IMR-90 (cell line): Measurements from ENCODE around the gene NUP98. TPM values are rescaled to one million over a fixed set of nuclear protein-coding genes. Genes with fewer than 3 reads are reported as not detected.

Experiments
- ATAC-seq: fragments of 200-7000 bp; cut with Tn5 transposase; 2 replicates; pipeline ENCODE4 v1.9.1; 2020; ENCODE audit warnings: low read depth, mild to moderate bottlenecking, moderate library complexity
- BruUV-seq: library from RNA; stranded (reverse); fragments of 400-500 nt; replicated peaks from 2 replicates; lab custom pipeline; 2021; lab: Mats Ljungman, UMichigan
- CTCF ChIA-PET: fragments of 300-600 bp; formaldehyde crosslinking; extraction: SDS; loops from one replicate; lab custom pipeline; 2021; ENCODE audit warnings: antibody characterized with exemption; lab: Yijun Ruan, JAX
- POLR2A ChIA-PET: fragments of 300-600 bp; sonication (Branson Sonifier 250); formaldehyde crosslinking; loops from one replicate; lab custom pipeline; 2022; ENCODE audit warnings: antibody characterized with exemption; ENCODE audit not compliant: unreplicated experiment; lab: Charles Lee
- DNase-seq: peaks from one replicate; pipeline ENCODE4 v3.0.0; 2013
- H2AFZ ChIP-seq: replicated peaks from 2 replicates; pipeline ENCODE3; 2013; ENCODE audit warnings: low read length, mild to moderate bottlenecking; ENCODE audit not compliant: poor library complexity
- H2AK5ac ChIP-seq: 2 replicates; pipeline ENCODE4 v1.6.1; 2013; ENCODE audit warnings: low read depth, low read length, inconsistent platforms
- H2AK9ac ChIP-seq: replicated peaks from 2 replicates; pipeline ENCODE3; 2013; ENCODE audit warnings: mild to moderate bottlenecking, low read depth, low read length, moderate library complexity; ENCODE audit not compliant: poor library complexity
- H2BK120ac ChIP-seq: 2 replicates; pipeline ENCODE4 v1.6.1; 2013; ENCODE audit warnings: low read depth, low read length, inconsistent platforms
- H2BK15ac ChIP-seq: 3 replicates; pipeline ENCODE4 v1.6.1; 2013; ENCODE audit warnings: low read depth, low read length, inconsistent platforms
- H2BK20ac ChIP-seq: 2 replicates; pipeline ENCODE4 v1.6.1; 2013; ENCODE audit warnings: low read depth, mild to moderate bottlenecking, inconsistent platforms, low read length, moderate library complexity
- H2BK5ac ChIP-seq: 2 replicates; pipeline ENCODE4 v1.6.1; 2013; ENCODE audit warnings: mild to moderate bottlenecking, low read depth, low read length, inconsistent platforms; ENCODE audit not compliant: poor library complexity, severe bottlenecking
- H3K14ac ChIP-seq: replicated peaks from 2 replicates; pipeline ENCODE4 v1.6.1; 2013; ENCODE audit warnings: low read depth, low read length, inconsistent platforms
- H3K18ac ChIP-seq: 2 replicates; pipeline ENCODE4 v1.6.1; 2013; ENCODE audit warnings: low read depth, low read length, control low read depth
- H3K23ac ChIP-seq: 2 replicates; pipeline ENCODE4 v1.6.1; 2013; ENCODE audit warnings: low read depth, low read length, inconsistent platforms
- H3K27ac ChIP-seq: 2 replicates; pipeline ENCODE4 v1.5.1; 2013; ENCODE audit warnings: mild to moderate bottlenecking, control low read depth, low read length; ENCODE audit not compliant: insufficient read depth
- H3K27me3 ChIP-seq: 2 replicates; pipeline ENCODE4 v1.6.1; 2013; ENCODE audit warnings: low read length; ENCODE audit not compliant: control insufficient read depth, insufficient read depth
- H3K36me3 ChIP-seq: 2 replicates; pipeline ENCODE4 v1.6.1; 2013; ENCODE audit warnings: low read length, mixed read lengths; ENCODE audit not compliant: control insufficient read depth, insufficient read depth
- H3K4ac ChIP-seq: 2 replicates; pipeline ENCODE4 v1.6.1; 2013; ENCODE audit warnings: low read depth, low read length, inconsistent platforms
- H3K4me1 ChIP-seq: 2 replicates; pipeline ENCODE4 v1.6.1; 2013; ENCODE audit warnings: low read length, mixed read lengths; ENCODE audit not compliant: control insufficient read depth, insufficient read depth
- H3K4me2 ChIP-seq: 2 replicates; pipeline ENCODE4 v1.6.1; 2013; ENCODE audit warnings: low read depth, mild to moderate bottlenecking, control low read depth, low read length, moderate library complexity
- H3K4me3 ChIP-seq: 2 replicates; pipeline ENCODE4 v1.5.1; 2013; ENCODE audit warnings: low read depth, mild to moderate bottlenecking, control low read depth, low read length, moderate library complexity; ENCODE audit not compliant: insufficient read depth
- H3K56ac ChIP-seq: 2 replicates; pipeline ENCODE4 v1.6.1; 2013; ENCODE audit warnings: low read length, inconsistent platforms; ENCODE audit not compliant: insufficient read depth; ENCODE audit errors: extremely low read depth
- H3K79me1 ChIP-seq, 2 experiments: 2 replicates each; pipeline ENCODE4 v1.6.1; 2013; ENCODE audit warnings: low read length in 2 of 2, inconsistent platforms in 1 of 2, low read depth in 1 of 2
- H3K9ac ChIP-seq: 2 replicates; pipeline ENCODE4 v1.6.1; 2013; ENCODE audit warnings: low read depth, low read length, control low read depth
- H3K9me1 ChIP-seq: 2 replicates; pipeline ENCODE4 v1.6.1; 2013; ENCODE audit warnings: low read length, inconsistent platforms; ENCODE audit not compliant: insufficient read depth
- H3K9me3 ChIP-seq: 2 replicates; pipeline ENCODE4 v1.6.1; 2013; ENCODE audit warnings: low read length; ENCODE audit not compliant: control insufficient read depth, insufficient read depth
- H4K20me1 ChIP-seq: 2 replicates; pipeline ENCODE4 v1.6.1; 2013; ENCODE audit warnings: low read length, inconsistent platforms; ENCODE audit not compliant: insufficient read depth
- H4K5ac ChIP-seq: 2 replicates; pipeline ENCODE4 v1.6.1; 2013; ENCODE audit warnings: mild to moderate bottlenecking, low read depth, low read length, control low read depth
- H4K8ac ChIP-seq, 2 experiments: 2 replicates each; pipeline ENCODE4 v1.6.1; 2013; ENCODE audit warnings: low read depth in 2 of 2, low read length in 2 of 2, control low read depth in 1 of 2, inconsistent platforms in 1 of 2
- H4K91ac ChIP-seq: 2 replicates; pipeline ENCODE4 v1.6.1; 2013; ENCODE audit warnings: low read depth, low read length, inconsistent platforms; ENCODE audit not compliant: insufficient read depth
- BHLHE40 ChIP-seq: fragments of 150-350 bp; IDR thresholded peaks from 2 replicates; pipeline ENCODE4 v1.6.1; 2016; ENCODE audit warnings: mild to moderate bottlenecking, low read depth, low read length
- CEBPB ChIP-seq: IDR thresholded peaks from 2 replicates; pipeline ENCODE4 v1.6.1; 2012; ENCODE audit warnings: low read depth, low read length, improper control_type of control experiment
- CHD1 ChIP-seq: IDR thresholded peaks from 2 replicates; pipeline ENCODE4 v1.6.1; 2012; ENCODE audit warnings: low read depth, low read length, improper control_type of control experiment
- ELK1 ChIP-seq: fragments of 150-350 bp; IDR thresholded peaks from 2 replicates; pipeline ENCODE4 v1.6.1; 2016; ENCODE audit warnings: low read depth, mild to moderate bottlenecking, low read length, moderate library complexity, borderline replicate concordance
- FOS ChIP-seq: fragments of 150-350 bp; IDR thresholded peaks from 2 replicates; pipeline ENCODE4 v1.6.1; 2016; ENCODE audit warnings: low read depth, low read length
- MAFK ChIP-seq: IDR thresholded peaks from 2 replicates; pipeline ENCODE4 v1.6.1; 2012; ENCODE audit warnings: low read depth, low read length, improper control_type of control experiment
- MXI1 ChIP-seq: IDR thresholded peaks from 2 replicates; pipeline ENCODE4 v1.6.1; 2012; ENCODE audit warnings: low read depth, mild to moderate bottlenecking, low read length, moderate library complexity, borderline replicate concordance
- NFE2L2 ChIP-seq: fragments of 150-350 bp; IDR thresholded peaks from 2 replicates; pipeline ENCODE4 v1.6.1; 2016; ENCODE audit warnings: low read depth, mild to moderate bottlenecking, low read length
- POLR2A ChIP-seq: IDR thresholded peaks from 2 replicates; pipeline ENCODE4 v1.6.1; 2012; ENCODE audit warnings: mild to moderate bottlenecking, low read depth, low read length
- RAD21 ChIP-seq: IDR thresholded peaks from 2 replicates; pipeline ENCODE4 v1.6.1; 2012; ENCODE audit warnings: low read length, improper control_type of control experiment
- RCOR1 ChIP-seq: IDR thresholded peaks from 2 replicates; pipeline ENCODE4 v1.6.1; 2012; ENCODE audit warnings: mild to moderate bottlenecking, low read length, improper control_type of control experiment; ENCODE audit not compliant: insufficient replicate concordance
- RFX5 ChIP-seq: IDR thresholded peaks from 2 replicates; pipeline ENCODE4 v1.8.0; 2012; ENCODE audit warnings: low read depth, mild to moderate bottlenecking, low read length, moderate library complexity
- SMC3 ChIP-seq: fragments of 150-350 bp; IDR thresholded peaks from 2 replicates; pipeline ENCODE4 v1.6.1; 2016; ENCODE audit warnings: low read depth, mild to moderate bottlenecking, antibody characterized with exemption, low read length, moderate library complexity
- USF2 ChIP-seq: fragments of 150-350 bp; IDR thresholded peaks from 2 replicates; pipeline ENCODE4 v1.6.1; 2017; ENCODE audit warnings: mild to moderate bottlenecking, antibody characterized with exemption, low read length, low read depth
- WGBS, 2 experiments: methylation state at CpG; one replicate each; pipeline versions ENCODE4 v1.1.5 to v1.1.7; 2013; ENCODE audit warnings: missing lambda C conversion rate in 2 of 2; ENCODE audit not compliant: insufficient read length in 1 of 2; ENCODE audit errors: extremely low coverage in 2 of 2; 5-methylcytosine and 5-hydroxymethylcytosine counted together
- dilution Hi-C: fragments of 300-500 bp; cut with HindIII; formaldehyde crosslinking; loops from one replicate; pipeline ENCODE4 v1.14.3; 2018; ENCODE audit warnings: low sequenced_read_pairs; ENCODE audit not compliant: unreplicated experiment
- in situ Hi-C: fragments of 300-500 bp; cut with MboI; formaldehyde crosslinking; loops from 3 replicates; pipeline ENCODE4 v1.14.3; 2019; ENCODE audit warnings: low sequenced_read_pairs, inconsistent platforms, mixed read lengths
- intact Hi-C: fragments of 100-400 bp; cut with micrococcal nuclease; formaldehyde crosslinking; loops from 2 replicates; pipeline ENCODE4 v1.10.0; 2022
- polyA plus RNA-seq, 3 experiments: library from polyadenylated mRNA; depleted of rRNA; stranded (reverse); fragments of >200 nt; gene quantifications; 2 replicates each; pipeline ENCODE4 v1.2.3, GENCODE V29; 2012; ENCODE audit warnings: low replicate concordance in 1 of 3
- total RNA-seq: library from RNA; depleted of rRNA; stranded (reverse); fragments of >200 nt; gene quantifications from 2 replicates; pipeline ENCODE4 v1.2.3, GENCODE V29; 2012

The NUP98 gene
- total and polyA plus RNA-seq, 2 of the 4 experiments (the other 2 are of a cell fraction): 103 to 138 TPM

GRCh38 chr11:3795131-3796001 is 2.0 kb downstream of the NUP98 start:
- H3K27me3 ChIP-seq: no peaks in the 10 kb centered on the region
- H3K9me3 ChIP-seq: no peaks in the 10 kb centered on the region
- in situ Hi-C loops (no loop called here), intact Hi-C loops (loop anchor here (5.0 kb wide), 1 partner anchor 47 kb away; the partner anchor contains the start of gene RHOG), dilution Hi-C loops (no loop called here)
- no peak overlapping the region for H2BK120ac ChIP-seq
- no peak overlapping the region for H2BK5ac ChIP-seq
- H3K36me3 ChIP-seq: peaks cover 17% of the 10 kb centered on the region
- no peak for TF ChIP-seq NFE2L2
- no peak for TF ChIP-seq CEBPB
- TF ChIP-seq SMC3: no peak
- no peak for TF ChIP-seq FOS
- no peak for TF ChIP-seq BHLHE40
- TF ChIP-seq POLR2A: no peak; the same call in 1 of the 2 replicates
- TF ChIP-seq MXI1: no peak
- no peak for TF ChIP-seq USF2
- TF ChIP-seq RFX5: no peak
- TF ChIP-seq MAFK: no peak
- TF ChIP-seq CHD1: no peak
- no peak for TF ChIP-seq RAD21
- no peak for TF ChIP-seq ELK1
- no peak for TF ChIP-seq RCOR1
- ATAC-seq (no peak), DNase-seq (no peak)
- H3K4me3 ChIP-seq: 0 out of 2 replicates have a peak overlapping the region, but pooled peaks have one; percentile 74
- no peak overlapping the region for H4K91ac ChIP-seq
- ChIA-PET CTCF (no interaction called here), POLR2A (no interaction called here)
- H2AFZ ChIP-seq: no peak overlapping the region
- H3K27ac ChIP-seq: no peak overlapping the region
- BruUV-seq: TSS peak; percentile 39
- no peak overlapping the region for H3K9ac ChIP-seq
- no peak overlapping the region for H2AK5ac ChIP-seq
- WGBS, 2 experiments: no CpG with 5 or more reads among the region's 8 CpGs
- no peak overlapping the region for H3K56ac ChIP-seq
- H2AK9ac ChIP-seq: no peak overlapping the region
- H3K4me1 ChIP-seq: no peaks in the 10 kb centered on the region; the same call in 1 of the 2 replicates
- H3K18ac ChIP-seq: no peak overlapping the region
- no peak overlapping the region for H4K5ac ChIP-seq
- no peak overlapping the region for H3K4ac ChIP-seq
- H4K8ac ChIP-seq: no peak overlapping the region
- H2BK15ac ChIP-seq: no peak overlapping the region
- peaks cover 4 to 23% of the 10 kb centered on the region in 2 experiments; a peak in 3 of 4 replicates for H3K79me1 ChIP-seq
- no peak overlapping the region for H2BK20ac ChIP-seq
- H3K4me2 ChIP-seq: peak overlapping the region; percentile 97
- peaks cover 49% of the 10 kb centered on the region for H4K20me1 ChIP-seq
- H3K23ac ChIP-seq: peak overlapping the region; percentile 60; the same call in 1 of the 2 replicates
- no peak overlapping the region for H3K14ac ChIP-seq
- 0 out of 2 replicates have a peak, but pooled peaks cover 4% of the 10 kb centered on the region for H3K9me1 ChIP-seq
